HepG2 (cell line): ENCODE results near the gene MVB12A. TPM values are rescaled to one million over a fixed set of nuclear protein-coding genes. Genes with fewer than 3 reads are reported as not detected.
A peak's percentile ranks its signal among the peaks of the same experiment; 100 is the strongest.

Source experiments
- ATAC-seq: fragments of 200-7000 bp; cut with Tn5 transposase; 3 replicates; pipeline ENCODE4 v1.9.1; 2020; ENCODE audit warnings: mild to moderate bottlenecking, moderate library complexity
- BruUV-seq: library from RNA; stranded (reverse); fragments of 400-500 nt; replicated peaks from 2 replicates; lab custom pipeline; 2021; lab: Mats Ljungman, UMichigan
- CTCF ChIA-PET: fragments of 300-600 bp; formaldehyde crosslinking; extraction: SDS; loops from one replicate; lab custom pipeline; 2021; ENCODE audit warnings: low total read pairs, inconsistent platforms, low intra/inter-chr PET ratio; lab: Yijun Ruan, JAX
- POLR2A ChIA-PET: fragments of 350-600 bp; sonication (Branson Sonifier 250); formaldehyde crosslinking; loops from one replicate; lab custom pipeline; 2020; ENCODE audit warnings: antibody characterized with exemption, inconsistent platforms; lab: Yijun Ruan, JAX
- DNase-seq: peaks from one replicate; pipeline ENCODE4 v3.0.0-alpha.2; 2015; ENCODE audit warnings: low spot score
- FAIRE-seq: peaks from 3 replicates; lab custom pipeline; 2011; peaks lifted over from hg19 to GRCh38; lab: Jason Lieb, UNC
- H2AFZ ChIP-seq: one replicate; pipeline ENCODE4 v1.6.1; 2011; ENCODE audit warnings: low read length, inconsistent platforms
- H3K27ac ChIP-seq: fragments of 300-600 bp; 3 replicates; pipeline ENCODE4 v1.8.0; 2011; ENCODE audit warnings: mixed run types, mild to moderate bottlenecking, mixed read lengths, low read length, inconsistent platforms; ENCODE audit not compliant: insufficient read depth; ENCODE audit errors: extremely low read length
- H3K27me3 ChIP-seq, 2 experiments: fragments of 200-600 bp in 1 of 2; 2 replicates in 1 of 2; 3 replicates in 1 of 2; pipeline versions ENCODE4 v1.6.0 to v1.8.0; 2011; ENCODE audit warnings: low read length in 2 of 2, mild to moderate bottlenecking in 2 of 2, moderate library complexity in 2 of 2, inconsistent platforms in 1 of 2; ENCODE audit not compliant: insufficient read depth in 2 of 2, control insufficient read depth in 1 of 2
- H3K36me3 ChIP-seq, 2 experiments: fragments of 200-600 bp in 1 of 2; replicated peaks in 1 of 2; 2 replicates in 1 of 2; 3 replicates in 1 of 2; pipeline versions ENCODE4 v1.5.1 to v1.8.0; 2011; ENCODE audit warnings: low read length in 2 of 2, inconsistent platforms in 1 of 2; ENCODE audit not compliant: insufficient read depth in 2 of 2, control insufficient read depth in 1 of 2
- H3K4me1 ChIP-seq: 2 replicates; pipeline ENCODE4 v1.5.1; 2012; ENCODE audit warnings: low read length, inconsistent platforms; ENCODE audit not compliant: insufficient read depth
- H3K4me2 ChIP-seq: 2 replicates; pipeline ENCODE4 v1.6.0; 2011; ENCODE audit warnings: low read depth, low read length, inconsistent platforms
- H3K4me3 ChIP-seq, 3 experiments: fragments of 200-600 bp in 1 of 3; sonication (generic), shearing (Covaris generic) in 1 of 3; replicated peaks in 1 of 3; 2 replicates each; pipeline ENCODE4 v1.5.1; 2011 to 2016; ENCODE audit warnings: low read length in 3 of 3, inconsistent platforms in 2 of 3, low read depth in 2 of 3, mild to moderate bottlenecking in 2 of 3, control low read depth in 1 of 3, mixed read lengths in 1 of 3; ENCODE audit not compliant: insufficient read depth in 1 of 3
- H3K79me2 ChIP-seq: one replicate; pipeline ENCODE4 v1.6.1; 2011; ENCODE audit warnings: low read length, inconsistent platforms; ENCODE audit not compliant: insufficient read depth
- H3K9ac ChIP-seq: 2 replicates; pipeline ENCODE4 v1.6.0; 2011; ENCODE audit warnings: mild to moderate bottlenecking, low read depth, low read length, inconsistent platforms; ENCODE audit not compliant: insufficient read depth
- H3K9me3 ChIP-seq: 2 replicates; pipeline ENCODE4 v1.5.1; 2012; ENCODE audit warnings: mild to moderate bottlenecking, low read length
- H4K20me1 ChIP-seq: 2 replicates; pipeline ENCODE4 v1.6.0; 2011; ENCODE audit warnings: inconsistent platforms, mild to moderate bottlenecking, low read length, moderate library complexity; ENCODE audit not compliant: insufficient read depth
- FOXO1 ChIP-seq: sonication (generic); formaldehyde crosslinking; IDR thresholded peaks from 2 replicates; pipeline ENCODE4 v1.4.0; 2020; ENCODE audit warnings: missing genetic modification reagents
- PRDM10 ChIP-seq: sonication (generic); formaldehyde crosslinking; IDR thresholded peaks from 2 replicates; pipeline ENCODE4 v1.4.0; 2020; ENCODE audit warnings: low read depth, missing genetic modification reagents
- XBP1 ChIP-seq: sonication (generic); formaldehyde crosslinking; IDR thresholded peaks from 2 replicates; pipeline ENCODE4 v1.5.0; 2020; ENCODE audit warnings: missing genetic modification reagents
- ZBTB44 ChIP-seq: sonication (generic); formaldehyde crosslinking; IDR thresholded peaks from 2 replicates; pipeline ENCODE4 v1.4.0; 2020; ENCODE audit warnings: missing genetic modification reagents
- ZNF180 ChIP-seq: sonication (generic); formaldehyde crosslinking; IDR thresholded peaks from 2 replicates; pipeline ENCODE4 v1.4.0; 2020; ENCODE audit warnings: low read depth, missing genetic modification reagents, borderline replicate concordance
- ZNF292 ChIP-seq: sonication (generic); formaldehyde crosslinking; IDR thresholded peaks from 2 replicates; pipeline ENCODE4 v1.8.1; 2022; ENCODE audit warnings: mild to moderate bottlenecking, low read depth, missing genetic modification reagents, borderline replicate concordance
- ZNF605 ChIP-seq: sonication (generic); formaldehyde crosslinking; IDR thresholded peaks from 2 replicates; pipeline ENCODE4 v1.8.0; 2022; ENCODE audit warnings: mild to moderate bottlenecking, missing genetic modification reagents
- ZNF687 ChIP-seq: sonication (generic); formaldehyde crosslinking; IDR thresholded peaks from 2 replicates; pipeline ENCODE4 v1.5.1; 2020; ENCODE audit warnings: mild to moderate bottlenecking, missing genetic modification reagents, moderate library complexity
- WGBS: methylation state at CpG from one replicate; pipeline ENCODE4 v1.1.6; 2017; ENCODE audit warnings: low lambda C conversion rate; 5-methylcytosine and 5-hydroxymethylcytosine counted together
- in situ Hi-C: cut with HindIII; loops from 2 replicates; pipeline ENCODE4 v1.10.0; 2017; ENCODE audit warnings: low pct_unique_long_range_greater_than_20kb; ENCODE audit not compliant: extremely low pct_ligation_motif_present
- intact Hi-C: fragments of 100-400 bp; cut with micrococcal nuclease; formaldehyde crosslinking; loops from one replicate; pipeline ENCODE4 v1.10.0; 2022; ENCODE audit not compliant: unreplicated experiment
- polyA plus RNA-seq, 8 experiments: library from polyadenylated mRNA; depleted of rRNA in 3 of 8; stranded (reverse) in 7 of 8; unstranded in 1 of 8; fragments of >200 nt; fragmentation: Illumina TruSeq in 4 of 8; extraction: Trizol in 4 of 8; gene quantifications; 2 replicates each; pipeline versions ENCODE4 v1.2.1 to v1.2.3, GENCODE V29; 2011 to 2016; ENCODE audit warnings: low read depth in 4 of 8, missing spikeins in 1 of 8, mixed read lengths in 1 of 8; ENCODE audit not compliant: insufficient read depth in 1 of 8
- total RNA-seq, 5 experiments: library from RNA; depleted of rRNA; stranded (reverse); fragments of >200 nt; fragmentation: Illumina TruSeq; extraction: Trizol; gene quantifications; 2 replicates each; pipeline ENCODE4 v1.2.3, GENCODE V29; 2016; ENCODE audit warnings: low read depth in 1 of 5

Gene MVB12A
- total and polyA plus RNA-seq, 2 of the 13 experiments (the other 11 are each of a cell fraction or from before 2014, with no cell fraction given): 35.7 to 36.1 TPM

GRCh38 chr19:17471410-17472125 is 51.7 kb downstream of the MVB12A start:
- ChIA-PET POLR2A (interaction anchor here (1.2 to 2.0 kb wide), 2 partner anchors 27 to 66 kb away, joined by 3 to 5 read pairs; partner anchors contain the start of gene BST2), CTCF (no interaction called here)
- TF ChIP-seq ZNF605 (CRISPR knock-in tag): no peak
- TF ChIP-seq ZNF180 (CRISPR knock-in tag): no peak
- TF ChIP-seq PRDM10 (CRISPR knock-in tag): no peak
- TF ChIP-seq ZNF292 (CRISPR knock-in tag): no peak
- TF ChIP-seq ZNF687: peak; percentile 38
- TF ChIP-seq FOXO1: no peak
- TF ChIP-seq ZBTB44 (CRISPR knock-in tag): no peak
- TF ChIP-seq XBP1 (CRISPR knock-in tag): no peak
- H3K27me3 ChIP-seq: peaks cover 0 to 10% of the 10 kb centered on the region in 2 experiments; a peak in 2 of 5 replicates
- intact Hi-C loops: no loop called here
- peaks cover 0 to 2% of the 10 kb centered on the region in 2 experiments; a peak in 1 of 5 replicates for H3K36me3 ChIP-seq
- in situ Hi-C loops: no loop called here
- H2AFZ ChIP-seq: no peak overlapping the region
- H3K9me3 ChIP-seq: no peaks in the 10 kb centered on the region
- no peaks in the 10 kb centered on the region for H4K20me1 ChIP-seq
- ATAC-seq: no peak
- BruUV-seq: TSS peak; percentile 49
- H3K9ac ChIP-seq: peak overlapping the region; percentile 69
- FAIRE-seq: no peak
- peaks cover 9% of the 10 kb centered on the region for H3K79me2 ChIP-seq
- peaks cover 66% of the 10 kb centered on the region for H3K4me1 ChIP-seq
- 64% methylated on average over 9 of the region's 12 CpGs for WGBS
- no peak overlapping the region for H3K27ac ChIP-seq
- no peak for DNase-seq
- H3K4me3 ChIP-seq: peak overlapping the region; percentile 76 to 97 (median 85)
- H3K4me2 ChIP-seq: peak overlapping the region; percentile 95
